ENCODE measurements around the gene BPIFB3. TPM values are rescaled to one million over a fixed set of nuclear protein-coding genes. Genes with fewer than 3 reads are reported as not detected.

Gene BPIFB3
- total and polyA plus RNA-seq, 2 of the 13 experiments (the other 11 are each of a cell fraction or from before 2014, with no cell fraction given): 0.09 TPM; not detected in 1

DNA sequence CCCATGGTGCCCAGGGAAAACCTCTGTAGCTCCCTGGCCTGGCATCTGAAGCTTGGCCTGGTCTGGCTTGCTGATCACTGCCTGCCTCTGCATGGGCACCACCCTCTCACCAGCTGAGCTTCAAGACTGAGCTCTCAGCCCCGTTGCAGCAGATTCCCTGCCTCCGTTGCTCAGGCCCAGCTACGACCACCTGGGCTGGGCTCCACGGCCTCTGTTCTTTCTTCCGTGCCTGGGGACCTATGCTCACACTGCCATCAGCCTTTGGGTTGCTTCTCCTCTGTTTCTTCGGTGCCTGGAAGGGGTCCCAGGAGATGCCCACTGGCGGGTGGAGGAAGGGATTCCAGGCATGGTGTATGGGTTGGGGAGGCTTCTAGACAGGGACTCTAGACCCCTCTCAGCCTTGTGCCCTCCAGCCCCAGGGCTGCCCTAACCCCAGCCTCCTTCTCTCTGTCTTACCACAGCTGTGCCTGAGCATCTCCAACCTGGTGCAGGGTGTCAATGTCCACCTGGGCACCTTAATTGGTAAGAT is 37.1 kb upstream of the BPIFB3 start (continued):
- TF ChIP-seq CSRNP1 (CRISPR knock-in tag; IDR thresholded peaks at IDR 0.05) (0 out of 2 replicates have a peak, but pooled peaks have one; percentile 13), TFE3 (CRISPR knock-in tag; IDR thresholded peaks at IDR 0.05) (no peak), PITX1 (CRISPR knock-in tag; IDR thresholded peaks at IDR 0.05) (peak; percentile 17; the same call in 1 of the 2 replicates), ARID2 (CRISPR knock-in tag; IDR thresholded peaks at IDR 0.05; ENCODE audit: borderline replicate concordance) (no peak), CBX2 (IDR thresholded peaks at IDR 0.05; ENCODE audit: low read depth, low read length) (no peak), CBX2 (CRISPR knock-in tag; IDR thresholded peaks at IDR 0.05; ENCODE audit: low read depth) (no peak)
- TF ChIP-seq, protein P1, sequence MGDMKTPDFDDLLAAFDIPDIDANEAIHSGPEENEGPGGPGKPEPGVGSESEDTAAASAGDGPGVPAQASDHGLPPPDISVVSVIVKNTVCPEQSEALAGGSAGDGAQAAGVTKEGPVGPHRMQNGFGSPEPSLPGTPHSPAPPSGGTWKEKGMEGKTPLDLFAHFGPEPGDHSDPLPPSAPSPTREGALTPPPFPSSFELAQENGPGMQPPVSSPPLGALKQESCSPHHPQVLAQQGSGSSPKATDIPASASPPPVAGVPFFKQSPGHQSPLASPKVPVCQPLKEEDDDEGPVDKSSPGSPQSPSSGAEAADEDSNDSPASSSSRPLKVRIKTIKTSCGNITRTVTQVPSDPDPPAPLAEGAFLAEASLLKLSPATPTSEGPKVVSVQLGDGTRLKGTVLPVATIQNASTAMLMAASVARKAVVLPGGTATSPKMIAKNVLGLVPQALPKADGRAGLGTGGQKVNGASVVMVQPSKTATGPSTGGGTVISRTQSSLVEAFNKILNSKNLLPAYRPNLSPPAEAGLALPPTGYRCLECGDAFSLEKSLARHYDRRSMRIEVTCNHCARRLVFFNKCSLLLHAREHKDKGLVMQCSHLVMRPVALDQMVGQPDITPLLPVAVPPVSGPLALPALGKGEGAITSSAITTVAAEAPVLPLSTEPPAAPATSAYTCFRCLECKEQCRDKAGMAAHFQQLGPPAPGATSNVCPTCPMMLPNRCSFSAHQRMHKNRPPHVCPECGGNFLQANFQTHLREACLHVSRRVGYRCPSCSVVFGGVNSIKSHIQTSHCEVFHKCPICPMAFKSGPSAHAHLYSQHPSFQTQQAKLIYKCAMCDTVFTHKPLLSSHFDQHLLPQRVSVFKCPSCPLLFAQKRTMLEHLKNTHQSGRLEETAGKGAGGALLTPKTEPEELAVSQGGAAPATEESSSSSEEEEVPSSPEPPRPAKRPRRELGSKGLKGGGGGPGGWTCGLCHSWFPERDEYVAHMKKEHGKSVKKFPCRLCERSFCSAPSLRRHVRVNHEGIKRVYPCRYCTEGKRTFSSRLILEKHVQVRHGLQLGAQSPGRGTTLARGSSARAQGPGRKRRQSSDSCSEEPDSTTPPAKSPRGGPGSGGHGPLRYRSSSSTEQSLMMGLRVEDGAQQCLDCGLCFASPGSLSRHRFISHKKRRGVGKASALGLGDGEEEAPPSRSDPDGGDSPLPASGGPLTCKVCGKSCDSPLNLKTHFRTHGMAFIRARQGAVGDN (CRISPR knock-in tag; IDR thresholded peaks at IDR 0.05): peak; percentile 27
